Measurements from ENCODE around the gene NDST4.

The NDST4 gene

DNA sequence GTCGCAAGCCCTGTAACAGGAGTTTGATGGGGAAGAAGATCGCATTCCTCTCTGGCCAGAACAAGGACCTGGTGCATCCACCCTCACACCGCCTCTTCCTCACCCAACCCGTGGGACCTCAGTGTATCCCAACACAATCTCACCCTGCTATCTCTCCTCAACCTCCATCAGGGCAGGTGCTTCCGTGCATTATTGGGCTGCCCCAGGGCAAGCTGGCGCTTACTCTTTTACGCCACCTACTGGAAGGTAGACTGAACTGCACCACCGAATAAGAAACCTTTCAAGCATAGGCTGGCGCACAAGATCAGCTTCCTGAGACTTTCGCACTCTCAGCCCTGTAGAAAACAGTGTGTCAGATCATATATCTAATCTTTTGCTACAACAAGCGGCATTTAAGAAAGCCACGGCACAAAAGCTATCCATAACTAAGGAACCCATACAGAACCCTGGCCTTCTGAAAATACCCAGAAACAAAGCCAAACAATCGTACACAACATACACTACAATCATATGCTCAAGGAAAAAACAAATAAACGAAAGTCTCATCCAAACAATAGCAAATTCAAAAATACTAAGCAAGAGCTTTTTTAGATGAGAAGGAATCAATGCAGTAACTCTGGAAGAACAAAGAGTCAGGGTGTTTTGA lies 305.5 kb downstream of the NDST4 start:
- DNase-seq (ENCODE audit: low read depth in 2 of 2, low spot score in 1 of 2) = no peak

DNA sequence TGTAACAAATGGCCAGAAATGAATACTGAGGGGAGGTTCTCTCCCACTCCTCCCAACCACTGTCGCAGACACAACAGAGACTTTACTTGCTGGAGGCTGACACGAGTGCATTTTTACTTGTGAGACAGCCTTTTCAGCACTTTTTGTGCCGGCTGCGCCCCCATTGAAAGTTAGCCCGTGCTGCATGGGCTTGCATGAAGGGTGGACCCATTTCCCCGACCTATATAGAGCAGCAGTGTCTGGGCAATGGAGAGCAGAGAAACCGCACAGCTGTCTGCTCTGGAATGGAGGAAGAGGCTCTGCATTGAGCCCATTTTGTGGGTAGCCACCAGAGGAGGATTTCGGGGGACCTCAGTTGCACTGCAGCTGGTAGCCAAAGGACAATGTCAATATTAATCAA lies 306.1 kb downstream of the NDST4 start:
- DNase-seq (ENCODE audit: low read depth in 2 of 2, low spot score in 1 of 2) = no peak

- no peak for DNase-seq (ENCODE audit: low read depth in 2 of 2, low spot score in 1 of 2)
Measured at GRCh38 chr4:114791976-114792375, 321.4 kb downstream of the NDST4 start.

- no peak for DNase-seq (ENCODE audit: low read depth in 2 of 2, low spot score in 1 of 2)
Measured at GRCh38 chr4:114785570-114785969, 327.9 kb downstream of the NDST4 start.

GRCh38 chr4:114783215-114783595 lies 330.2 kb downstream of the NDST4 start:
- no peak for DNase-seq (ENCODE audit: low read depth in 2 of 2, low spot score in 1 of 2)

- no peak for DNase-seq (ENCODE audit: low read depth in 2 of 2, low spot score in 1 of 2)
Measured at GRCh38 chr4:114782415-114783214, 330.8 kb downstream of the NDST4 start.

DNA sequence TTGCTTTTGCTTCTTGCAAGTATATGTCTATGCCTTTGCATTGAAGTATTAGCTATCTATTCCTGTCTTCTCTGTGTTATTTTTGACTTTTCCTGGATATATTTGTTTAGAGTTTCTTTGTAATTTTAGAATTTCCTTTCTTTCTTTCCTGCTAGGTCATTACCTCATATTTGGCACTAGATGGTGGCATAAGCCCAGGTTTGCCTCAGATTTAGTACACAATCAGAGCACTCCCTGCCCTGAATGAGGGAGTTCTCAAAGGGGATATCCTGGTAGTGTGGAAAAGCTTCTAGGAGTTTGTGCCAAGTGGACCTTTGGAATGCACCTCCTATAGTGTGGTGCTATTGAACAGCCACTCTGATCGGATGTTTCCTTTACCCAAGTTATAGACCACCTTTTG lies 333.2 kb downstream of the NDST4 start:
- no peak for DNase-seq (ENCODE audit: low read depth in 2 of 2, low spot score in 1 of 2)

All from stimulated activated CD8-positive, alpha-beta memory T cell treated with anti-CD3 and anti-CD28 coated beads, Interleukin-4, amount 100 ng/mL, for 4 hours (primary cell).